Adrenal gland (tissue), 12 donors: ENCODE data around the gene TNFRSF25. TPM values are rescaled to one million over a fixed set of nuclear protein-coding genes. Genes with fewer than 3 reads are reported as not detected.
A peak's percentile ranks its signal among the peaks of the same experiment; 100 is the strongest.

ENCODE experiments used
- DNase-seq, 7 donors: peaks; one replicate each; pipeline ENCODE4 v3.0.0-alpha.2; 2019 to 2020
- H3K27ac ChIP-seq, 5 donors: fragments of 200-600 bp; sonication (generic) in 4 of 5; 1 replicate in 3 of 5; 2 replicates in 2 of 5; pipeline versions ENCODE4 v1.5.1 to v1.8.0; 2016 to 2020; ENCODE audit warnings: mild to moderate bottlenecking in 1 of 5
- H3K27me3 ChIP-seq: fragments of 200-600 bp; 2 replicates; pipeline ENCODE4 v1.8.0; 2021
- H3K36me3 ChIP-seq, 2 donors: fragments of 200-600 bp; replicated peaks in 1 of 2; 1 replicate in 1 of 2; 2 replicates in 1 of 2; pipeline versions ENCODE4 v1.5.1 to v1.8.0; 2018 to 2022
- H3K4me1 ChIP-seq, 2 donors: fragments of 200-600 bp; replicated peaks in 1 of 2; 1 replicate in 1 of 2; 2 replicates in 1 of 2; pipeline versions ENCODE4 v1.5.1 to v1.8.0; 2018 to 2021
- H3K4me3 ChIP-seq, 4 donors: fragments of 200-600 bp; sonication (generic) in 3 of 4; one replicate each; pipeline ENCODE4 v1.5.1; 2016 to 2018
- H3K9me3 ChIP-seq, 3 donors: fragments of 200-600 bp; sonication (generic) in 1 of 3; replicated peaks in 1 of 3; 1 replicate in 2 of 3; 2 replicates in 1 of 3; pipeline versions ENCODE4 v1.5.1 to v1.8.0; 2016 to 2021
- POLR2A ChIP-seq, 2 donors: fragments of 450-650 bp; IDR thresholded peaks; one replicate each; pipeline ENCODE4 v1.6.1; 2017; ENCODE audit warnings: antibody characterized with exemption in 2 of 2, mild to moderate bottlenecking in 2 of 2, moderate library complexity in 1 of 2
- whole genome bisulfite sequencing, 4 donors: extraction: QIAGEN DNeasy Blood & Tissue Kit in 2 of 4; methylation state at CpG; one replicate each; pipeline versions ENCODE4 v1.1.5 to v1.1.7; 2013 to 2017; 5-methylcytosine and 5-hydroxymethylcytosine counted together
- intact Hi-C, 2 donors: fragments of 100-400 bp; cut with DNase I; formaldehyde crosslinking; loops; one replicate each; pipeline versions ENCODE4 v1.14.1 to v1.15.0; 2022 to 2023
- polyA plus RNA-seq, 3 donors: library from polyadenylated mRNA; stranded (reverse); fragments of 200-250 nt in 2 of 3; fragments of 350-450 nt in 1 of 3; fragmentation: Illumina TruSeq in 1 of 3; extraction: RNeasy Lipid Tissue Mini Kit (QIAGEN cat#74804) in 1 of 3; gene quantifications; one replicate each; pipeline ENCODE4 v1.2.3, GENCODE V29; 2013 to 2014
- total RNA-seq, 9 donors: library from RNA; depleted of rRNA in 4 of 9; stranded (reverse); fragments of >200 nt in 4 of 9; fragments of 120-200 nt in 1 of 9; fragmentation: NEBNext Ultra II Directional in 1 of 9; extraction: Animal tissue kit (Norgen Biotek cat#: 25700) in 1 of 9; gene quantifications; one replicate each; pipeline versions ENCODE4 v1.1.0 to v1.2.4, GENCODE V29; 2013 to 2023
- TF ChIP-seq, protein P1 (sequence below), 6 experiments: fragments of 450-650 bp in 4 of 6; fragments of 200-600 bp in 2 of 6; sonication (generic) in 1 of 6; IDR thresholded peaks; 1 replicate in 5 of 6; 2 replicates in 1 of 6; pipeline versions ENCODE4 v1.5.1 to v1.8.0; 2016 to 2021; ENCODE audit warnings: antibody characterized with exemption in 6 of 6, mild to moderate bottlenecking in 2 of 6, moderate library complexity in 1 of 6
- donor health status: healthy with polysubstance abuse.
- donor health status: Bipolar disorder and iron deficiency.
- donor health status: DM: yes; HTN: yes; CAD: no.
- donor health status: DM: no; HTN: no; CAD: no.
- donor health status: DM: no; HTN: no; CAD: no.
- donor health status: DM: yes; HTN: yes; CAD: no.

TNFRSF25 gene
- total and polyA plus RNA-seq, 12 donors = 1.2 to 169 (median 9.7) TPM

DNA sequence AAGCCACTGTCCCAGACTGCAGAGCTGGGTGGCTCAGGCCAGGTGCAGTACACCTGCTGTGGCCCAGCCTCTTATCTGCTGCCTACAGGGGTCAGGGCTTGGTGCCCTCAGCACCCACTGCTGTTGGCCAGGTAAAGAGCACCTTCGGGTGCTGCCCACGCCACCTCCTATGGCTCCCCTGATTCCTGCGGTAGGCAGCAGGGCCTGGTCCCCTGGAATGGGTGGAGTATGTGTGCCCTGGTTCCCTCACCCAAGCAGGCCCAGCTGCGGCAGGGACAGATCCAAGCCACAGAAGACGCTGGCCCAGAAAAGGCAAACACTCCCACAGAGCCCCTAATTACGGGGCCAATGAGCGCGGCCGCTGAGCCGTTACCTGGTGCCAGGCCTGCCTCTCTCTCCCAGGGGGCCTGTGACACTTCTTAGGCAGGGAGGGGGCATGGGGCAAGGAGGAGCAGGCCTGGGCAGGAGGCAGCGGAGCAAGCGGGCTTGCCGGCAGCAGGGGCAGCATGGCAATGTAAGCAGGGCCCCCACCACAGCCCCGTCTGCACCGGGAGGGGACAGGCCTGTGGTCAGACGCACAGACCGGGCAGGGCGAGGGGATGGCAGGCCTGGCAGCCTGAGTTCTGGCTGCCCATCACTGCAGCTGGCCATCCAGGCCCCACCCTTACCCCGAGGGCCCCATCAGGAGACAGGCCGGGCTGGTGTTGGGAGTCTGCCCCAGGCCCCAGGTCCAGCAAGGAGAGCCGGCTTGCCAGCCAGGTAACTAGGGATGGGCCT lies 22.4 kb downstream of the TNFRSF25 start:
- DNase-seq = no peak
- peaks cover 9% of the 10 kb centered on the region for H3K27me3 ChIP-seq
- no peak overlapping the region for H3K4me3 ChIP-seq
- no peaks in the 10 kb centered on the region for H3K4me1 ChIP-seq
- 89 to 92% (median 91%) methylated on average over 9 to 21 of the region's 21 CpGs for WGBS, 4 donors
- no peaks in the 10 kb centered on the region for H3K36me3 ChIP-seq
- H3K27ac ChIP-seq = no peak overlapping the region
- no peaks in the 10 kb centered on the region for H3K9me3 ChIP-seq
- intact Hi-C loops = no loop called here
- TF ChIP-seq POLR2A (IDR thresholded peaks at IDR 0.05) = no peak
- TF ChIP-seq, protein P1, sequence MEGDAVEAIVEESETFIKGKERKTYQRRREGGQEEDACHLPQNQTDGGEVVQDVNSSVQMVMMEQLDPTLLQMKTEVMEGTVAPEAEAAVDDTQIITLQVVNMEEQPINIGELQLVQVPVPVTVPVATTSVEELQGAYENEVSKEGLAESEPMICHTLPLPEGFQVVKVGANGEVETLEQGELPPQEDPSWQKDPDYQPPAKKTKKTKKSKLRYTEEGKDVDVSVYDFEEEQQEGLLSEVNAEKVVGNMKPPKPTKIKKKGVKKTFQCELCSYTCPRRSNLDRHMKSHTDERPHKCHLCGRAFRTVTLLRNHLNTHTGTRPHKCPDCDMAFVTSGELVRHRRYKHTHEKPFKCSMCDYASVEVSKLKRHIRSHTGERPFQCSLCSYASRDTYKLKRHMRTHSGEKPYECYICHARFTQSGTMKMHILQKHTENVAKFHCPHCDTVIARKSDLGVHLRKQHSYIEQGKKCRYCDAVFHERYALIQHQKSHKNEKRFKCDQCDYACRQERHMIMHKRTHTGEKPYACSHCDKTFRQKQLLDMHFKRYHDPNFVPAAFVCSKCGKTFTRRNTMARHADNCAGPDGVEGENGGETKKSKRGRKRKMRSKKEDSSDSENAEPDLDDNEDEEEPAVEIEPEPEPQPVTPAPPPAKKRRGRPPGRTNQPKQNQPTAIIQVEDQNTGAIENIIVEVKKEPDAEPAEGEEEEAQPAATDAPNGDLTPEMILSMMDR (IDR thresholded peaks at IDR 0.05) = no peak

DNA sequence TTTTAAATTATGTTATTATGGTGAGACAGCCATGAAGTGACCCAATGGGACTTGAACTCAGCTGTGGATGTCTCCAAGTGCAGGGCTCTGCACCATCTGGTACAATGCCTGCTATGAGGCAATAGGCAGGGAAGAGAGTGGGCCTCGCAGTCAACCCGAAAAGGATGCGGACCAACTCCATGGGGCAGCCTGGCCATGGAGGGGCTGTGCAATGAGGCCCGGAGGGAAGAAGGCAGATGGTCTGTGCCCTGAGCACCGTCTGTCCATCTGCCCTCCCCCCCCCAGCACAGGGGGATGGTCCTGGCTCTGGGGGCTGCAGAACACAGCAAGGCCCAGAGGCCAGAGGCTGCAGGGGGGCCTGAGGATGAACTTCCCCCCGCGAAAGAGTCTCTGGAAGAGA lies 24.4 kb downstream of the TNFRSF25 start:
- 72 to 95% (median 85%) methylated on average over 2 to 7 of the region's 7 CpGs for WGBS, 4 donors
- no peaks in the 10 kb centered on the region for H3K27me3 ChIP-seq

DNA sequence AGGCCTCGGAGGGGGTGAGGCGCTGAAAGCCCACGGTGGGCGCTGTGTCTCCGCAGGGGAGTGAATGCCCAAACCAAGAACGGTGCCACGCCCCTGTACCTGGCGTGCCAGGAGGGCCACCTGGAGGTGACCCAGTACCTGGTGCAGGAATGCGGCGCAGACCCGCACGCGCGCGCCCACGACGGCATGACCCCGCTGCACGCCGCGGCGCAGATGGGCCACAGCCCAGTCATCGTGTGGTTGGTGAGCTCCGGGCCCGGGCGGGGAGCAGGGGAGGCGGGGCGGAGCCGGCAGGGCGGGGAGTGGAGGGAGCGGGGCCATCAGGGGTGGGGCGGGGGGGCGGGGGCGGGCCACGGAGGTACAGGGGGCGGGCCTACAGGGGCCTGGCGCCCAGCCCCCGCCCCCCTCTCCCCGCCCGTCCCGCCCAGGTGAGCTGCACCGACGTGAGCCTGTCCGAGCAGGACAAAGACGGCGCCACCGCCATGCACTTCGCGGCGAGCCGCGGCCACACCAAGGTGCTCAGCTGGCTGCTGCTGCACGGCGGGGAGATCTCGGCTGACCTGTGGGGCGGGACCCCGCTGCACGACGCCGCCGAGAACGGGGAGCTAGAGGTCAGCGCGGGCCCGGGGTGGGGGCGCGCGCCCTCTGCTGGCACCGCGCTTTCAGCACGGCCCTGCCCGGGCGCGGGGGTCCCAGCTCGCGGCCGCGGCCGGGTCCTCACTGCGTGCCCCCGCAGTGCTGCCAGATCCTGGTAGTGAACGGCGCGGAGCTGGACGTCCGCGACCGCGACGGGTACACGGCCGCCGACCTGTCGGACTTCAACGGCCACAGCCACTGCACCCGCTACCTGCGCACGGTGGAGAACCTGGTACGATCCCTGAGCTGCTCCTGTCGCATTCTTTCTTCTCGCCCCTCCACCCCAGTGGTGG lies 25.5 kb downstream of the TNFRSF25 start:
- no peak for TF ChIP-seq POLR2A (IDR thresholded peaks at IDR 0.05)
- TF ChIP-seq, protein P1 (IDR thresholded peaks at IDR 0.05) = peak in 2 of 6 experiments; percentile 18 to 25
- H3K9me3 ChIP-seq = no peaks in the 10 kb centered on the region
- H3K4me1 ChIP-seq = no peaks in the 10 kb centered on the region
- intact Hi-C loops = no loop called here
- WGBS, 4 donors = 0 to 8% (median 8%) methylated on average over 4 to 94 of the region's 101 CpGs; no CpG with 5 or more reads in 1 of the 4 donors
- H3K27me3 ChIP-seq = no peaks in the 10 kb centered on the region
- no peaks in the 10 kb centered on the region for H3K36me3 ChIP-seq
- H3K4me3 ChIP-seq = peak overlapping the region in 1 of 4 donors; percentile 34
- peak in 6 of 7 donors; percentile 53 to 78 (median 58) for DNase-seq
- no peak overlapping the region for H3K27ac ChIP-seq

More for the DNA sequence above, 24.4 kb downstream of the TNFRSF25 start:
- H3K36me3 ChIP-seq = no peaks in the 10 kb centered on the region
- H3K4me3 ChIP-seq = no peak overlapping the region
- no peaks in the 10 kb centered on the region for H3K4me1 ChIP-seq
- no peak for DNase-seq
- H3K27ac ChIP-seq = no peak overlapping the region
- no peaks in the 10 kb centered on the region for H3K9me3 ChIP-seq
- intact Hi-C loops = no loop called here
- no peak for TF ChIP-seq POLR2A (IDR thresholded peaks at IDR 0.05)
- TF ChIP-seq, protein P1 (IDR thresholded peaks at IDR 0.05) = no peak

DNA sequence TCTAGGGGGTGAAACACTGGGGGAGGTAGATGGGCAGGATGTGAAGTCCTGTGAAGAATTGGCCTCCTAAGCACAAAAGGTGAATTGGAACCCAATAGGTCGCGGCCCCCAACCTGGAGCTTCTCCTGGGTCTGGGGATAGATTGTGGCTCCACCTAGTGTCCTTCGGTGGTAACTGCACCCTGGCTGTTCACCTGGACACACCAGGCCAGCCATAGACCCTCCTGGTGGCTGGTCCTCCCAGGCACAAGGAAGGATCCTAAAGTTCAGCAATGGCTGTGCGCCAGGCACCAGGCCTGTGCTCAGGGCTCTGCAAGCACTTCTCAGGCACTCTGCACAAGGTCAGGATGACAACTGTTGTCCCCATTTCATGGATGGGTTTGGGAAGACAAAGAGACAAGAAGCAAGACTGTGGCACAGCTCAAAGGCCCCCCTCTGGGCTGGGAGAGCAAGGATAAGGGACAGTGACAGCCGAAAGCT lies 27.9 kb downstream of the TNFRSF25 start:
- no peaks in the 10 kb centered on the region for H3K4me1 ChIP-seq
- TF ChIP-seq, protein P1 (IDR thresholded peaks at IDR 0.05) = peak; percentile 77 to 92 (median 86)
- TF ChIP-seq POLR2A (IDR thresholded peaks at IDR 0.05) = no peak
- DNase-seq = peak; percentile 42 to 80 (median 64)
- 5 to 13% (median 7%) methylated on average over 4 to 5 of the region's 5 CpGs for WGBS, 4 donors
- no peaks in the 10 kb centered on the region for H3K27me3 ChIP-seq
- no peak overlapping the region for H3K4me3 ChIP-seq
- no peaks in the 10 kb centered on the region for H3K9me3 ChIP-seq
- no peak overlapping the region for H3K27ac ChIP-seq
- no peaks in the 10 kb centered on the region for H3K36me3 ChIP-seq
- intact Hi-C loops = no loop called here
